ENCODE measurements around the gene FOXL3.

DNA sequence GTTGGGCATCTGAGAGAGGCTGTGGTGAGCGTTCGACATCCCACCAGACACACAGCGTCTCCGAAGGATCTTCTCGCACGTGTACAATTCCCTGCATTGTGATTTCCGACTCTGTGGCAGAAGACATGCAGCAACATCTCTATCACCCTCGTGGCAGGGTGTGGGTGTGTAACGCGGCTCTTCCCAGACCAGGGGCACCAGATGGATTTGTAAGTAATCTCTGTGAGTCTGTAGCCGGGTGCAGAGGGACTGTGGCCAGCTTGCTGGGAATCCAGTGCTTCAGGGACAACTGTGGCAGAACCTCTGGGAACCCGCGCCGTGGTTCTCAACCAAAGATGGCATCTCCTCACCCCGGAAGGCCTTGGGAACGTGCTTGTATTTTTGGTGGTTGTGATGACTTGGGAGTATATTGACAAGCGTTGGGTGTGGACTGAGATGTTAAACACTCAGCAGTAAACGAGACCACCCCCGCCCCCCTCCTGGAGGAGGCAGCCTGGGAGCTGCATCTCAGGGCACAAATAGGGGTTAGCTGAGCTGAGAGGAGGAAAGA, 21.2 kb downstream of the FOXL3 start:
- TF ChIP-seq, protein P1, sequence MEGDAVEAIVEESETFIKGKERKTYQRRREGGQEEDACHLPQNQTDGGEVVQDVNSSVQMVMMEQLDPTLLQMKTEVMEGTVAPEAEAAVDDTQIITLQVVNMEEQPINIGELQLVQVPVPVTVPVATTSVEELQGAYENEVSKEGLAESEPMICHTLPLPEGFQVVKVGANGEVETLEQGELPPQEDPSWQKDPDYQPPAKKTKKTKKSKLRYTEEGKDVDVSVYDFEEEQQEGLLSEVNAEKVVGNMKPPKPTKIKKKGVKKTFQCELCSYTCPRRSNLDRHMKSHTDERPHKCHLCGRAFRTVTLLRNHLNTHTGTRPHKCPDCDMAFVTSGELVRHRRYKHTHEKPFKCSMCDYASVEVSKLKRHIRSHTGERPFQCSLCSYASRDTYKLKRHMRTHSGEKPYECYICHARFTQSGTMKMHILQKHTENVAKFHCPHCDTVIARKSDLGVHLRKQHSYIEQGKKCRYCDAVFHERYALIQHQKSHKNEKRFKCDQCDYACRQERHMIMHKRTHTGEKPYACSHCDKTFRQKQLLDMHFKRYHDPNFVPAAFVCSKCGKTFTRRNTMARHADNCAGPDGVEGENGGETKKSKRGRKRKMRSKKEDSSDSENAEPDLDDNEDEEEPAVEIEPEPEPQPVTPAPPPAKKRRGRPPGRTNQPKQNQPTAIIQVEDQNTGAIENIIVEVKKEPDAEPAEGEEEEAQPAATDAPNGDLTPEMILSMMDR (conservative IDR thresholded peaks at IDR 0.05 in 1 of 2, IDR thresholded peaks at IDR 0.05 in 1 of 2; ENCODE audit: extremely low read depth in 1 of 2, insufficient read depth in 1 of 2, low read depth in 1 of 2, low read length in 2 of 2): no peak
- TF ChIP-seq EZH2 (IDR thresholded peaks at IDR 0.05; ENCODE audit: borderline replicate concordance, low read length): no peak

Measured in mammary epithelial cell (primary cell).